Eye (tissue), 1 donor: ENCODE data around the gene ZIC2.

Experiments
- DNase-seq: peaks from one replicate; pipeline ENCODE4 v3.0.0-alpha.2; 2015

Gene ZIC2

GRCh38 chr13:99960663-99961311 is 20.8 kb upstream of the ZIC2 start:
- peak; percentile 65 for DNase-seq

GRCh38 chr13:99961636-99962035 is 19.9 kb upstream of the ZIC2 start:
- peak; percentile 59 for DNase-seq

- peak; percentile 34 for DNase-seq
Measured at GRCh38 chr13:99962242-99962641, 19.3 kb upstream of the ZIC2 start.

GRCh38 chr13:99963816-99964339 is 17.7 kb upstream of the ZIC2 start:
- DNase-seq: peak; percentile 60

DNA sequence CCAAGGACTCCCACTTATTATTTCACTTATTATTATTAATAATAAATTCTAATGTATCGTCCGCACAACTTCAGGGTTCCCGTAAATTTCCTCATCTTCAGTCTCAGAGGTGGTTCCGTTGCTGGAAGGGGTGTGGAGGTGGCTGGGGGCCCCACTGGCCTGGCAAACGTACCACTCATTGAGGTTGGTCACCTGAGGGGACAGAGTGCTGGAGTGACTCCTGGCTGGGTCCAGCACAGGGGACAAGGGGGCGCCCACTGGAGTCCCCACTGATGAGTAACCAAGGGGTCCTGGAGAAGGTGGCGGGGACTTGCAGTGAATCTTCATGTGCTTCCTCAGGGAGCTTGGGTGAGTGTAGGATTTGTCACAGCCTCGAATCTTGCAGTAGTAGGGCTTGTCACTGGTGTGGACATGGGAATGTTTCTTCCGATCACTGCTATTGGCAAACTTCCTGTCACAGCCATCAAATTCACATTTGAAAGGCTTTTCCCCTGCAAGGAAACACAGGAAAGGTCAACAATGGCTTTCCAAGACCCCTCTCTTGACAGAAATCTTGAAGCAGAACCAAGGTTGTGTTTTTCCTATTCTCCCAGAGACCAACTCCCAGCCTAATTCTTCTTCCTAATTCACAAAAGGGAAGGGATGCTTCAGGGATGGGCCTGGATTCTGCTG is 16.1 kb upstream of the ZIC2 start:
- no peak for DNase-seq

DNA sequence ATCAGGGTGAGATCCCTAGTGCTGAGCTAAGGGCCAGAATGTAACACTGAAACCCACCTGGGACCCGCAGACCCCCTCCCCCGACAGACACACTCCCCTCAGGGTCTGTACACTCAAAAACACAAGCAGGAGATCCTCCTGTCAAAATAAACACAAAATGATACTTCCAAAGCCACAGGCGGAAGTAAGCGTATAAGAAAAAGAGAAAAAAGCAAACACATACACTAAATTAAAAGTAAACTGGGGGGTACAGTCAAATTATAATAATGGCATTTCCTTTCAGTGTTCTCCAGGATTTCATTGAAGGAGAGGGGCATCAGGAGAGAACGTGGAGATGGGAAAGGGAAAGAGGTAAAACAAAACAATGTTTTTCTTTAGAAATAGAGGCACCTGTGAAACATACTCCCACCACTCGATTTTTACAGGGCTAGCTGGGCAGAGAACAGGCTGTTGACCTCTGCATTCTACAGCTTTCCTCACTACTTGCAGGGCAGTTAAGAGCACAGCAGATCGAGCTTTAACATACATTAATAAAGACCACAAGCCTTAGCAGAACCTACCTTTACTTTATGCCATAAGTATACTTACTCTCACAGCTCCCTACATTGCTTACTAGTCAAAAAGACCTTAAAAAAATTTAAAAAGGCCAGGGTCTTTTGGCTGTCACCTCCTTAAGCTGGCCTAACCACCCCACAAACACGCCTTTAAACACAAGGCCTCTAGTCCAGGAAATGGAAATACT is 15.3 kb upstream of the ZIC2 start:
- peak; percentile 70 for DNase-seq

DNA sequence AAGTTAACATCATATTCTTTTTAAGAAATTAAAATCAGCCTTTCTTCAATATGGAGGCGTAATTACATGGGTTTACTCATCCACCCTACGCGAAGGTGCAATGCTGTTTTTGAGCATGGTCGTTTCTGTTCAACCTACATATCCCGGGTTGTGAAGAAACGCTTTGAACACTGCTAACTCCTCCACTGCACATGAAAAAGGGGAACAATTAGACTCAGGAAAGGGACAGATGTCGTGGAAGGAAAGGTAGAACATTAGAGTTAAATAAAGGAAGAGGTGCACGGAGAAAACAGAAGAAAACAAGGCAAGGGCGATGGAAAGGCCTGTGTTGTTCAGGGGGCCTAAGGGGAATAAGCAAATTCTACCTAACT is 14.1 kb upstream of the ZIC2 start:
- DNase-seq: no peak

- peak; percentile 84 for DNase-seq
Measured at GRCh38 chr13:99967869-99968520, 13.6 kb upstream of the ZIC2 start.

DNA sequence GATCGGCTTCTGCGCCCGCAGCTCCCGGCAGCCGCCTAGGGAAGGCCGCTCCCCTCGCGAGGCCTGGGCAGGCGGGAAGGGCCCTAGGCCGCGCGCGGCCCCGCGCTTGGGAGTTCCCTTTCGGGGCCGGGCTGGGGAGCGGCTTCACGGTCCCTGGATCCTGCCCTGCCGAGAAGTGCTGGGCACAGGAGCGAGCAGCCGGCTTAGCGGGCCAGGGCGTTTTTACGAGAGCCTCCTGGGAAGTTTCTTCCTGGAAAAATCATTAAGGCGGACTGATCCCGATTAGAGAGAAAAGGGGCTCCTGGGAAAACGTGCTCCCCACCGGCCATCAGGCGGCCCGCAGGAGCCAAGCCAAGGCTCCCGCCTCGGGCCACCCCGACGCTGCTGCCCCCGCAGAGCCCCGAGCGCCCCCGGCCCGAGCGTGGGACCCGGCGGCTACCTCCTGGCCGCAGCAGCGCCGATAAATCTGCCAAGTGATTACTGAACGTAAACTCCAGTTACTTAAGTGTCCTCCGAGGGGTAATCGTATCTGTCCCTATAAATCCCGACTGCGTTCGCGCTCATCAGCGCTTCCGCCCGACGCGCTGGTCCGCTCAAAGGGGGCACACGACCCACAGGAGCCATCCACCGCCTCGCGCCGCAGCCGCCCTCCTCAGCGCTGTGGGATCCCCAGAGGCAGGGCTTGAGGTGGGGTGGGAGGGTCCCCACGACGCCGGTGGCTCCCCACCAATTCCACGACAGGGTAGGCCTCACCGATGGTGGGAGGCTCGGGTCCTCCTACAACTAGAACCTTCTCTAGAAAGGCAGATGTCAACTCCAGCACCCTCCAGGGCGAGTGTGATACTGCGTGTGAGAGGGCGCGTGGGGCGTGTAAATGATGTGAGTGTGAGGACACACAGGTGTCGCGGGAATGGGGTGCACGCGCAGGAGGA is 12.8 kb upstream of the ZIC2 start:
- DNase-seq: peak; percentile 78

DNA sequence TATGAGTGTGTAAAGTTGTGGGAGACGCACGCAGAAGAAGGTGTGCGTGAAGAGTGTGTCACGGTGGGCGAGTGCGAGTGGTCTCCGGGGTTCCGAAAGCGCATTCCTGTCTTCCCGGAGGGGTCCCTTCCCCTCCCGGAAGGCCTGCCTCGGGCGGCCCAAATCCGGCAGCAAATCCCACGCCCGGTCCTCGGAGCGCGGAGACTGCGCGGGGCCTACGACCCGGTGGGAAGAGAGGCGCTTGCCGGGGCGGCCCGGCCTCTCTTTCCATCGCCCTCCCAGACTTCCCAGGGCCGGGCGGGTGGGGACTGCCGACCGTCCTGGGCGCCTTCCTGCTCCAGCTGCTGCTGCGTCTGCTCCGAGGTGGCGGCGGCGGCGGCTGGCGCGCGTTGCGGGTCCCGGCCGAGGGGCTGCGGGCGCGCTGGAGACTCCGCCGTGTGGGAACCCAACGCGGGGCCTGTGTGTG is 12.1 kb upstream of the ZIC2 start:
- DNase-seq: peak; percentile 75

GRCh38 chr13:99969919-99970650 is 11.5 kb upstream of the ZIC2 start:
- DNase-seq: peak; percentile 73

DNA sequence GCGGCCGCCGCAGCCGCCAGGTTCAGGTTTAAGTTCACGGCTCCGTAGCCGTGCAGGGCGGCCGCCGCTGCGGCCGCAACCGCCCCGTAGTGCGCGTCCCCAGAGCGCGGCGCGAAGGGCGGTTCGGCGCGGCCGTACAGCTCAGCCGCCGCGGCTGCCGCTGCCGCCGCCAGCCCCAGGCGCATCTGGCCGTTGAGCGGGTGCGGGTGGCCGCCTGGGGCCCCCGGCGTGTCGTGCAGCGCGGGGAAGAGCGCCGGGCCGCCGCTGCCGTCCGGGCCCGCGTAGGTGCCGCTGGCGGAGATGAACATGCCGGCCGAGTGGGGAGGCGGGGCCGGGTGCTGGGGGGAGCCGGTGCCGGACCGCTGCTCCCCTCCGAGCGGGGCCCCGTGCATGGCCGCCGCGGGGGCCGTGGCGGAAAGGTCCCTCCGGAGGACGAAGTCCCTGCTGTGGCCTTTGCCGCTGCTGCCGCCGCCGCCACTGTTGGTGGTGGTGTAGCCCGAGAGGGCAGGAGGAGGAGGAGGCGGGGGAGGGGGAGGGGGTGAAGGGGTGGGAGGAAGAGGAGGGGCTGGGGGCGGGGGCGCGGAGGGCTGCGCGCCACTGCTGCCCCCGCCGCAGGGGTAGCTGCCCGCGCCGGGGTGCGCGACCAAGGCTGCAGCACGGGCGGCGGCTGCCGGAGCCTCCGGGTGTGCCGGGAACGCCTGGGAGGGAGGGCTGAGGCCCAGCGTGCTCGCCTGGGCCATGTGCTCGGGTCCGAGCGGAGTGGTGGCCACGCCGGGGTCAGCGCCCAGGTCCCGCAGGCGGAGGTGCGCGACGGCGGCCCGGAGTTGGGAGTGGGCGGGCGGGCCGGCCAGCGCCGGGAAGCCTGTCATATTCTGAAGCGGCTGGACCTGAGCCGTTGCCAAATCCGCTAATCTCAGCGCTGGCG is 10.7 kb upstream of the ZIC2 start:
- peak; percentile 85 for DNase-seq

- DNase-seq: peak; percentile 95
Measured at GRCh38 chr13:99971576-99972189, 9.9 kb upstream of the ZIC2 start, which contains the start of gene ZIC5. Gene ZIC5 (minus strand): TSS chr13:99971767. CDS start chr13:99971603, 164 bp downstream.

- DNase-seq: peak; percentile 87
Measured at GRCh38 chr13:99972190-99972731, 9.3 kb upstream of the ZIC2 start.

GRCh38 chr13:99973163-99973807 is 8.3 kb upstream of the ZIC2 start:
- peak; percentile 74 for DNase-seq

- DNase-seq: no peak
Measured at GRCh38 chr13:99973808-99974185, 7.8 kb upstream of the ZIC2 start.

- no peak for DNase-seq
Measured at GRCh38 chr13:99974296-99974938, 7.2 kb upstream of the ZIC2 start.

GRCh38 chr13:99974939-99975561 is 6.5 kb upstream of the ZIC2 start:
- no peak for DNase-seq
